Neutrophil (primary cell): ENCODE data around the gene GANAB.
"Not testable (repeated sequence)": the region's sequence is repeated elsewhere in the genome, so short reads cannot be mapped to it uniquely, and the experiment has no call there.

Source experiments
- H3K27ac ChIP-seq: fragments of 200-600 bp; sonication (generic); 2 replicates; pipeline ENCODE4 v1.5.1; 2016; ENCODE audit warnings: mild to moderate bottlenecking, moderate library complexity
- H3K27me3 ChIP-seq: fragments of 200-600 bp; sonication (generic); 2 replicates; pipeline ENCODE4 v1.6.0; 2016; ENCODE audit warnings: mild to moderate bottlenecking
- H3K36me3 ChIP-seq: fragments of 200-600 bp; sonication (generic); 2 replicates; pipeline ENCODE4 v1.5.1; 2017
- H3K4me1 ChIP-seq, 2 experiments: fragments of 200-600 bp in 1 of 2; sonication (generic) in 1 of 2; 1 replicate in 1 of 2; 2 replicates in 1 of 2; pipeline versions ENCODE4 v1.5.1 to v1.6.1; 2013 to 2016; ENCODE audit warnings: low read depth in 1 of 2, low read length in 1 of 2, mild to moderate bottlenecking in 1 of 2, moderate library complexity in 1 of 2; ENCODE audit not compliant: control insufficient read depth in 1 of 2, insufficient read depth in 1 of 2
- H3K4me3 ChIP-seq, 2 experiments: fragments of 200-600 bp in 1 of 2; sonication (generic) in 1 of 2; 1 replicate in 1 of 2; 2 replicates in 1 of 2; pipeline ENCODE4 v1.5.1; 2013 to 2016; ENCODE audit warnings: low read depth in 1 of 2, low read length in 1 of 2, mild to moderate bottlenecking in 1 of 2, moderate library complexity in 1 of 2
- H3K9me3 ChIP-seq: fragments of 200-600 bp; sonication (generic); 2 replicates; pipeline ENCODE4 v1.5.1; 2016
- TF ChIP-seq, protein P1 (sequence below): fragments of 200-600 bp; sonication (generic); IDR thresholded peaks from 2 replicates; pipeline ENCODE4 v1.5.1; 2016; ENCODE audit warnings: antibody characterized with exemption

GANAB gene

DNA sequence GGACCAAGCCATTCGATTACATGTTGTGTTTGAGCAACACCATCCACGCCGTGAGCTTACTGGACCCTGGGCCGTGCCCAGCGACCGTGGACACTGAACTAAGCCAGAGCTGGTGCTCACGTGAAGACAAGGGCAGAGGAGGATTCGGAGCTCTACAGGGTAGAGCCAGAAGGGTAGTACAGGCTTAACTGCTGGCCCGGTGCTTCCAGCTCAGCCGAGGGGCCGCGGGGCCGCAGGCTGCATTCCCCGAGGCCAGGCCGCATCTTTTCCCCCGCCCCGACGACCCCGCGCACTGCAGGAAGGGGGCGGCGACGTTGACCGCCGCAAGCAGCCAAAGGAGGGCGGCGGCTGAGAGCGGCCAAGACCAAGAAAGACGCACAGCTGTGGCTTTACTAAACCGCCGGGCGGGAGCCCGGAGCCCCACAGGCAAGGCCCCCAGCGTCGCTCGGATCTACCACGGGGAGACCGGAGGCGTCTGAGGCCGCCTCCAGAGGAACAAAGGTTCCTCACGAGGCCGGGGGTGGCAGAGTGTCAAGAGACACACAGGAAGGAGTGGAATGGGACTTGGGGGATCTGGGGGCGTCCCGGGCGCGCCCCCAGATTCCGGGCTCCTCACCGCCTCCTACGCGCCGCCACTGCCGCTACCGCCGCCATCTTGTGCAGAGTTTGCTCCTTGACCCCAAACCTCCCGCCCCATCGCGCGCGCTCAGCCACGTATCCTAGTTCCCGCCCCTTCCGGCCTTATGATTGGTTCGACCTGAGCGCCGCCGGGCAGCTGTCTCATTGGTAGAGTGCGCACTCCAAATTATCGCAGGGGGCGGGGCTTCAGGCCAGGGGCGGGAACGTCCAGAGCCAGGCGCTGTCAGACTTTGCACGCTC, at the start of gene GANAB:
GANAB (minus strand) TSS at position 668 of the 879 bp plus-strand sequence; CDS start at position 654, 14 bp downstream.
- Histone ChIP-seq H3K27me3 (no peaks in the 10 kb centered on the region), H3K27ac (peak within 1 kb of the TSS; percentile 77), H3K9me3 (no peaks in the 10 kb centered on the region), H3K4me3 (peak within 1 kb of the TSS; percentile 81 to 88), H3K36me3 (peaks cover 26% of the 10 kb centered on the region), H3K4me1 (peaks cover 14 to 16% of the 10 kb centered on the region in 2 experiments)
- TF ChIP-seq, protein P1, sequence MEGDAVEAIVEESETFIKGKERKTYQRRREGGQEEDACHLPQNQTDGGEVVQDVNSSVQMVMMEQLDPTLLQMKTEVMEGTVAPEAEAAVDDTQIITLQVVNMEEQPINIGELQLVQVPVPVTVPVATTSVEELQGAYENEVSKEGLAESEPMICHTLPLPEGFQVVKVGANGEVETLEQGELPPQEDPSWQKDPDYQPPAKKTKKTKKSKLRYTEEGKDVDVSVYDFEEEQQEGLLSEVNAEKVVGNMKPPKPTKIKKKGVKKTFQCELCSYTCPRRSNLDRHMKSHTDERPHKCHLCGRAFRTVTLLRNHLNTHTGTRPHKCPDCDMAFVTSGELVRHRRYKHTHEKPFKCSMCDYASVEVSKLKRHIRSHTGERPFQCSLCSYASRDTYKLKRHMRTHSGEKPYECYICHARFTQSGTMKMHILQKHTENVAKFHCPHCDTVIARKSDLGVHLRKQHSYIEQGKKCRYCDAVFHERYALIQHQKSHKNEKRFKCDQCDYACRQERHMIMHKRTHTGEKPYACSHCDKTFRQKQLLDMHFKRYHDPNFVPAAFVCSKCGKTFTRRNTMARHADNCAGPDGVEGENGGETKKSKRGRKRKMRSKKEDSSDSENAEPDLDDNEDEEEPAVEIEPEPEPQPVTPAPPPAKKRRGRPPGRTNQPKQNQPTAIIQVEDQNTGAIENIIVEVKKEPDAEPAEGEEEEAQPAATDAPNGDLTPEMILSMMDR: peak; percentile 46

DNA sequence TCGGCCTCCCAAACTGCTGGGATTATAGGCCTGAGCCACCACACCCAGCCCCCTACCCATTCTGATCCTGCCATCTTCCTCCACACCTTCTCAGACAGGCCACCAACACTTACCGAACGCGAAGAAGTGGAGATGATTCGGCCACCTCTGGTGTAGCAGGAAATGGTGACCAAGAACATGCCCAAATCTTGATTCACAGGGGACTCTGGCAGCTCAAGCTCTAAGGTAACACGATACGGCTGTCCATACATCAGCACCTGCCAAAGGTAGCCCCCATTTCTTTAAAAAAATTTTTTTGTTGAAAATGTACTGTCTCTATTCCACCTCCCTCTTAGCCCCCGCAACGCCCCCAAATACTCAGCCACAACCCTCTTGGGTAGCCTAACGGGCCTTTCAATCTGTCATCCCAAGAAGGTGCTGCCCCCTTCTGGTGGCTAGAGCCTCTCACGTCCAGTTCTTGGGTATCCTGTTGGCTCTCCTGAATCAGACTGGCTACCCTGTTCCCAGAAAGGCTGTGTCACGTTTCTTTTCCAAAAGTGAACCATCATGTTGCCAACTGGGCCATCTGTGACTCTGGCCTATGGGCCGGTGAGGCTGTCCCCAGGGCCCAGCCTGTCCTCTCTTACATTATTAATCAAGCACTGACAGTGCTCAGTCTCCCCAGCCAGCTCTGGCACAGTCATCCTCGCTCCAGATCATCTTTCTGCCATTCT, 48.2 kb upstream of the GANAB start:
- Histone ChIP-seq H3K9me3 (no peaks in the 10 kb centered on the region), H3K4me1 (peaks cover 0 to 4% of the 10 kb centered on the region in 2 experiments), H3K36me3 (peaks cover 36% of the 10 kb centered on the region), H3K4me3 (no peak overlapping the region), H3K27me3 (no peaks in the 10 kb centered on the region), H3K27ac (peak overlapping the region; percentile 29)
- TF ChIP-seq, protein P1: peak; percentile 76

DNA sequence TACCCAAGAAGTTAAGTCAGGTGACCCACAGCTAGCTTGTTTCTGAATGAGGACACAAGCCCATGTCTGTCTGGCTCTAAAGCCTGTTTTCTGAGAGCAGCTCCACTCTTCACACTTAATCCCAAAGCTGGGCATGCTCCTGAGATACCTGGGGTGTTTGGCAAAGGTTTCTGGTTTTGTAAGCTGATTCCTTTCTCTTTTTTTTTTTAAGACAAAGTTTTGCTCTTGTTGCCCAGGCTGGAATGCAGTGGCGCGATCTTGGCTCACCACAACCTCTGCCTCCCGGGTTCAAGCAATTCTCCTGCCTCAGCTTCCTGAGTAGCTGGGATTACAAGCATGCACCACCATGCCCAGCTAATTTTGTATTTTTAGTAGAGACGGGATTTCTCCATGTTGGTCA, 47.2 kb upstream of the GANAB start:
- peaks cover 36% of the 10 kb centered on the region for H3K36me3 ChIP-seq
- not testable (repeated sequence) for H3K4me3 ChIP-seq

DNA sequence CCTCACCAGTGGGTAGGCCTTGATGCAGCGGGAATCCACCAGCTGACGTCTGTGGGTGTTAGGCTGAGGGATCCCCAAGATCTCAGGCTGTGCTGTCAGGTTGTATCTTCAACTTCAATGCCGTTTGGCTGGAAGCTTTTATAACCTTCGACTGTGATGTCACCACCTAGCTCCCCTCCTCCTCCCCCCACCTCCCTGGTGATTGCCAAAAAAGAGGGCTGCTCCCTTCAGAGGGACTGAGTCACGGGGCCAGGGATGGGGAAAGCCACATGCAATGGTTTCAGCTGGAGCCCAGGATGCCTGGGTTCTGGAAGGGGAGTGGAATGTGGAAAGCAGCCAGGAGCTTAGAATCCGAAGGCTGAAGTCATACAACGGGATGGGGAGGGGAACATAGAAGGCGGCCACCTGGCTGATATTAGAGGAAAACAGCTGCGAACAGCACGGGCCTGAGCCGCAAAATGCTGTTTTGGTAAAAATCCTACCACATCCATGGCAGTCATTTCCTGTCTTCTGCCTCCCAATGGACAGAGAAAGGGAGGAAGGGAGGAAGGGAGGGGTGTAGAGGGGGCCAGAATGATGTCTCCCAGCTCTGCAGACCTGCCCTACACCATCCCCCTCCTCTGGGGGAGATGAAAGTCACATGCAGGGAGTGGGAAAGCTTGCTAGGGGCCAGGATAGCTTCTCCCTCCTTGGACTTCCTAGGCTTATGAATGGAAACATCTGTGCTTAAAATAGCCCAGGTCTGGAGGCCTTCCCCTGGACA, 43.2 kb upstream of the GANAB start, which contains the start of gene LRRN4CL:
LRRN4CL (minus strand) TSS at position 110 of the 763 bp plus-strand sequence. CDS start 1,022 bp downstream, outside the sequence.
- H3K4me3 ChIP-seq: no peak within 1 kb of the TSS
- peaks cover 4 to 7% of the 10 kb centered on the region in 2 experiments for H3K4me1 ChIP-seq
- peaks cover 36% of the 10 kb centered on the region for H3K36me3 ChIP-seq
- H3K9me3 ChIP-seq: no peaks in the 10 kb centered on the region
- TF ChIP-seq, protein P1: no peak
- peaks cover 35% of the 10 kb centered on the region for H3K27me3 ChIP-seq
- H3K27ac ChIP-seq: no peak within 1 kb of the TSS

More for the DNA sequence above, 47.2 kb upstream of the GANAB start:
- not testable (repeated sequence) for H3K9me3 ChIP-seq, H3K4me1 ChIP-seq, H3K27me3 ChIP-seq, H3K27ac ChIP-seq

DNA sequence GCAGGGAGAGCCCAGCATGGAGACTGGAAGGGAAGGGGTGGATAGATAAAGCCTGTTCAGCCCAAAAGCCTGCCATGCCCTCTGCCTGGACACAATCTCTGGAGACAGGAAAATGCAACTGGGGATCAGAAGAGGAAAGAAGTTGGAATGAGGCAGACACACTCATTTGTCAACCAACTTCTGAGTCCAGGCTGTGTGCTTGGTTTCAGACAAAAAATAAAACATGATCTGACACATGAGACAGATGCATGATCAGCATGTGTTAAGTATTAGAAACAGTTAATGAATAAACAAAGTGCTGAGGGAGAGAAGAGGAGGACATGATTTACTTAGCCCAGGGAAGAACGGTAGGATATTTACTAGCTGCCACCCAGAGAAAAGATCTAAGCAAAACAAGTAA, 42.1 kb upstream of the GANAB start:
- Histone ChIP-seq H3K27me3 (peaks cover 35% of the 10 kb centered on the region), H3K4me3 (no peak overlapping the region), H3K36me3 (peaks cover 36% of the 10 kb centered on the region), H3K9me3 (no peaks in the 10 kb centered on the region), H3K27ac (no peak overlapping the region), H3K4me1 (peaks cover 4 to 5% of the 10 kb centered on the region in 2 experiments)
- TF ChIP-seq, protein P1: no peak
